ENCODE results near the gene MRAS. TPM values are rescaled to one million over a fixed set of nuclear protein-coding genes. Genes with fewer than 3 reads are reported as not detected.

MRAS gene
- polyA plus RNA-seq, 1 donor (not counting 4 experiments of a cell fraction or from before 2014, with no cell fraction given), result 7.7 TPM

DNA sequence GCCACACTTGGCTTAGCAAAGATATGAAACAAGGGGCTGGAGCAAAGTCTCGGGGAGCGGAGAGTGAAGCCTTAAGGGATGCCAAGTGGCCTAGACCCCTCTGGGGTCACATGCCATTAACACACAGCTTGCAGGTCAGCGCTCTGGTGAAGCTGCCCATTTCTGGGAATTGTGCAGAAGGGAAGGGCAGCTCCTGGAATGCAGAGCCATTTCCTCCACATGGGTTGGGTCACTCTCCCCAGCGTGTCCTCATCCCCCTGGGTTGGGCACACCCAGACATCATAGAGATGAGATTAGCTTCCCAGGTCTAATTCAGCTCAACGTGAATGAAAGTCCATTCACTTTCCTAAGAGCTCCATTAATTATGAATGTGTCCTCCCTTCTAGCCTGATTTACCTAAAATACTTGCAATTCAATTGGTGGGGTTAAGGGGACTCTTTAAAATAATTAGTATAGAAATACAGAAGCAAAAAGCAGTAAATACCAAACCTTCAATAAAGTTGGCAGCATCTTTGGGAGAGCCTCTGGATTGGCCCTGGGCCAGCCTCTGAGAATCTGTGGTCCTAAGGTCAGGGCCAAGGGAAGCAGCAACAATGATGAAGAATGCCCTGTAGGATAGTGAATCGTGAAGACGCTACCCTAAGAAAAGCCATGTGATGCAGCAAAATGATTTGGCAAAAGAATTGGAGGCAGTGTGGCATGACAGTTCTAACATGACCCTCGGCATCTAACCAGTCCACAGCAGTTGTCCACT, 17.8 kb downstream of the MRAS start:
- H4K20me1 ChIP-seq (ENCODE audit: control insufficient read depth, extremely low read depth, insufficient read depth, low read length), result no peaks in the 10 kb centered on the region

DNA sequence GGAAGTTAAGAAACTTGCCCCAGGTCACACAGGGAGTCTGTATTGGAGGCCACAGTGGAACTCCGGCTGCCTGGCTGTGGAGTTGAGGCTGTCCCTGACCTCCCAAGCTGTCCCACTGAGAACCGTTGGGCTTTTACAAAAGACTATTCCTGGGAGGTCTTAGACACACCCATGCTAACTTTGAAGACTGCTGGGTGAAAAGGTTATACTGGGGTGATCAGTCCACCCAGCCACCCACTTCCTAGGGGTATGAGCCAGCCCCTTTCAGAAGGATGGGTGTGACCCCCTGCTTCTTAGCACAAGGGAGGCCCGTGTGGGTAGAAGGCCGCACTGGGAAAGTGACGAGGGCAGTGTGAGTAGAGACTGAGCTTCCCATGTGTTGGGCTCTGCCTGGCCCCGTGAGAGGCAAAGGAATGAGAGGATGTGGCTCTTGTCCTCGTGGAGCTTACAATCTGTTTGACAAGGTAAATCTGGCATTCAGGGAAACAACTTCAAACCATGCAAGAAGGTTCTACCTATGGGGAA, 19.0 kb downstream of the MRAS start:
- no peak for DNase-seq (ENCODE audit: low read depth, low spot score)
- TF ChIP-seq, protein P1, sequence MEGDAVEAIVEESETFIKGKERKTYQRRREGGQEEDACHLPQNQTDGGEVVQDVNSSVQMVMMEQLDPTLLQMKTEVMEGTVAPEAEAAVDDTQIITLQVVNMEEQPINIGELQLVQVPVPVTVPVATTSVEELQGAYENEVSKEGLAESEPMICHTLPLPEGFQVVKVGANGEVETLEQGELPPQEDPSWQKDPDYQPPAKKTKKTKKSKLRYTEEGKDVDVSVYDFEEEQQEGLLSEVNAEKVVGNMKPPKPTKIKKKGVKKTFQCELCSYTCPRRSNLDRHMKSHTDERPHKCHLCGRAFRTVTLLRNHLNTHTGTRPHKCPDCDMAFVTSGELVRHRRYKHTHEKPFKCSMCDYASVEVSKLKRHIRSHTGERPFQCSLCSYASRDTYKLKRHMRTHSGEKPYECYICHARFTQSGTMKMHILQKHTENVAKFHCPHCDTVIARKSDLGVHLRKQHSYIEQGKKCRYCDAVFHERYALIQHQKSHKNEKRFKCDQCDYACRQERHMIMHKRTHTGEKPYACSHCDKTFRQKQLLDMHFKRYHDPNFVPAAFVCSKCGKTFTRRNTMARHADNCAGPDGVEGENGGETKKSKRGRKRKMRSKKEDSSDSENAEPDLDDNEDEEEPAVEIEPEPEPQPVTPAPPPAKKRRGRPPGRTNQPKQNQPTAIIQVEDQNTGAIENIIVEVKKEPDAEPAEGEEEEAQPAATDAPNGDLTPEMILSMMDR (optimal IDR thresholded peaks at IDR 0.05 in 1 of 3, IDR thresholded peaks at IDR 0.05 in 1 of 3, conservative IDR thresholded peaks at IDR 0.05 in 1 of 3; ENCODE audit: extremely low read depth in 1 of 3, insufficient read depth in 2 of 3, low read length in 3 of 3), result no peak
- TF ChIP-seq EZH2 (IDR thresholded peaks at IDR 0.05; ENCODE audit: low read length), result no peak
- Histone ChIP-seq H3K79me2 (ENCODE audit: control insufficient read depth, insufficient read depth, low read length) (no peaks in the 10 kb centered on the region), H3K9ac (ENCODE audit: control insufficient read depth, extremely low read depth, insufficient read depth, low read length) (no peak overlapping the region), H3K4me3 (ENCODE audit: control insufficient read depth in 2 of 3, extremely low read depth in 1 of 3, insufficient read depth in 2 of 3, low read depth in 1 of 3, low read length in 3 of 3) (no peak overlapping the region), H3K4me1 (ENCODE audit: control insufficient read depth, extremely low read depth, insufficient read depth, low read length) (no peaks in the 10 kb centered on the region), H3K36me3 (ENCODE audit: control insufficient read depth in 2 of 2, extremely low read depth in 1 of 2, insufficient read depth in 2 of 2, low read length in 2 of 2) (no peaks in the 10 kb centered on the region), H3K27me3 (ENCODE audit: control insufficient read depth, extremely low read depth, insufficient read depth, low read length) (peaks cover 4% of the 10 kb centered on the region), H3K27ac (ENCODE audit: control insufficient read depth, insufficient read depth, low read length) (no peak overlapping the region), H2AFZ (ENCODE audit: control insufficient read depth, low read length) (no peak overlapping the region), H3K4me2 (ENCODE audit: control insufficient read depth, extremely low read depth, insufficient read depth, low read depth, low read length) (no peak overlapping the region), H4K20me1 (ENCODE audit: control insufficient read depth, extremely low read depth, insufficient read depth, low read length) (no peaks in the 10 kb centered on the region), H3K9me3 (ENCODE audit: control insufficient read depth, low read depth, low read length) (no peaks in the 10 kb centered on the region), H3K9me1 (ENCODE audit: control insufficient read depth, extremely low read depth, insufficient read depth, low read length) (no peaks in the 10 kb centered on the region)
- dilution Hi-C loops (cut with MboI; ENCODE audit: extremely low pct_ligation_motif_present, low sequenced_read_pairs), result no loop called here
- FAIRE-seq, result no peak

More for the DNA sequence above, 17.8 kb downstream of the MRAS start:
- no peak overlapping the region for H3K4me3 ChIP-seq (ENCODE audit: control insufficient read depth in 2 of 3, extremely low read depth in 1 of 3, insufficient read depth in 2 of 3, low read depth in 1 of 3, low read length in 3 of 3)
- no peak overlapping the region for H2AFZ ChIP-seq (ENCODE audit: control insufficient read depth, low read length)
- peaks cover 4% of the 10 kb centered on the region for H3K27me3 ChIP-seq (ENCODE audit: control insufficient read depth, extremely low read depth, insufficient read depth, low read length)
- no peak overlapping the region for H3K4me2 ChIP-seq (ENCODE audit: control insufficient read depth, extremely low read depth, insufficient read depth, low read depth, low read length)
- no peaks in the 10 kb centered on the region for H3K9me3 ChIP-seq (ENCODE audit: control insufficient read depth, low read depth, low read length)
- no peaks in the 10 kb centered on the region for H3K36me3 ChIP-seq (ENCODE audit: control insufficient read depth in 2 of 2, extremely low read depth in 1 of 2, insufficient read depth in 2 of 2, low read length in 2 of 2)
- no peak for DNase-seq (ENCODE audit: low read depth, low spot score)
- TF ChIP-seq, protein P1 (optimal IDR thresholded peaks at IDR 0.05 in 1 of 3, IDR thresholded peaks at IDR 0.05 in 1 of 3, conservative IDR thresholded peaks at IDR 0.05 in 1 of 3; ENCODE audit: extremely low read depth in 1 of 3, insufficient read depth in 2 of 3, low read length in 3 of 3), result no peak
- no peak for TF ChIP-seq EZH2 (IDR thresholded peaks at IDR 0.05; ENCODE audit: low read length)
- H3K27ac ChIP-seq (ENCODE audit: control insufficient read depth, insufficient read depth, low read length), result no peak overlapping the region
- no peak for FAIRE-seq
- dilution Hi-C loops (cut with MboI; ENCODE audit: extremely low pct_ligation_motif_present, low sequenced_read_pairs), result no loop called here
- no peak overlapping the region for H3K9ac ChIP-seq (ENCODE audit: control insufficient read depth, extremely low read depth, insufficient read depth, low read length)
- H3K4me1 ChIP-seq (ENCODE audit: control insufficient read depth, extremely low read depth, insufficient read depth, low read length), result no peaks in the 10 kb centered on the region
- H3K9me1 ChIP-seq (ENCODE audit: control insufficient read depth, extremely low read depth, insufficient read depth, low read length), result no peaks in the 10 kb centered on the region
- no peaks in the 10 kb centered on the region for H3K79me2 ChIP-seq (ENCODE audit: control insufficient read depth, insufficient read depth, low read length)
